Hematopoietic multipotent progenitor cell treated with erythropoietin and hydrocortisone succinate and interleukin-3 and kit ligand, for 17 days (in vitro differentiated cells): ENCODE results near the gene CARNS1.
"Not testable (repeated sequence)": the region's sequence is repeated elsewhere in the genome, so short reads cannot be mapped to it uniquely, and the experiment has no call there.

Experiments used
- DNase-seq: peaks from one replicate; pipeline ENCODE4 v3.0.0-alpha.2; 2015; ENCODE audit warnings: low spot score

Gene CARNS1

GRCh38 chr11:67396587-67397389 is 18.7 kb upstream of the CARNS1 start:
- DNase-seq, result no peak

- DNase-seq, result no peak
Observed at GRCh38 chr11:67397536-67397935, 17.9 kb upstream of the CARNS1 start.

- DNase-seq, result no peak
Observed at GRCh38 chr11:67397986-67398660, 17.4 kb upstream of the CARNS1 start.

- DNase-seq, result no peak
Observed at GRCh38 chr11:67398661-67399563, 16.6 kb upstream of the CARNS1 start.

GRCh38 chr11:67400251-67400941 is 15.1 kb upstream of the CARNS1 start:
- DNase-seq, result no peak

GRCh38 chr11:67400942-67401494 is 14.5 kb upstream of the CARNS1 start:
- no peak for DNase-seq

- DNase-seq, result peak; percentile 92
Observed at GRCh38 chr11:67401495-67402191, 13.8 kb upstream of the CARNS1 start, which contains the start of gene PPP1CA. PPP1CA (minus strand) TSS chr11:67401858; CDS start chr11:67401782, 76 bp downstream.

- not testable (repeated sequence) for DNase-seq
Observed at GRCh38 chr11:67402192-67402839, 13.2 kb upstream of the CARNS1 start.

- DNase-seq, result not testable (repeated sequence)
Observed at GRCh38 chr11:67403085-67403484, 12.4 kb upstream of the CARNS1 start.

- no peak for DNase-seq
Observed at GRCh38 chr11:67404515-67405195, 10.8 kb upstream of the CARNS1 start.

- DNase-seq, result no peak
Observed at GRCh38 chr11:67405196-67405567, 10.3 kb upstream of the CARNS1 start.

- no peak for DNase-seq
Observed at GRCh38 chr11:67405688-67406339, 9.7 kb upstream of the CARNS1 start.

GRCh38 chr11:67406420-67406968 is 9.0 kb upstream of the CARNS1 start:
- DNase-seq, result no peak

GRCh38 chr11:67406969-67407687 is 8.3 kb upstream of the CARNS1 start:
- no peak for DNase-seq

GRCh38 chr11:67407688-67408163 is 7.8 kb upstream of the CARNS1 start:
- DNase-seq, result no peak

- DNase-seq, result no peak
Observed at GRCh38 chr11:67408437-67409200, 6.9 kb upstream of the CARNS1 start.

- DNase-seq, result no peak
Observed at GRCh38 chr11:67409261-67409666, 6.2 kb upstream of the CARNS1 start.
